HG02763 (cell line): ENCODE results near the gene AURKAIP1.
A peak's percentile ranks its signal among the peaks of the same experiment; 100 is the strongest.
"Not testable (repeated sequence)": the region's sequence is repeated elsewhere in the genome, so short reads cannot be mapped to it uniquely, and the experiment has no call there.

Experiments
- ATAC-seq: cut with Tn5 transposase; IDR thresholded peaks from one replicate; pipeline ENCODE4 v1.9.1; 2021; ENCODE audit warnings: mild to moderate bottlenecking, moderate library complexity; ENCODE audit not compliant: unreplicated experiment

The AURKAIP1 gene

DNA sequence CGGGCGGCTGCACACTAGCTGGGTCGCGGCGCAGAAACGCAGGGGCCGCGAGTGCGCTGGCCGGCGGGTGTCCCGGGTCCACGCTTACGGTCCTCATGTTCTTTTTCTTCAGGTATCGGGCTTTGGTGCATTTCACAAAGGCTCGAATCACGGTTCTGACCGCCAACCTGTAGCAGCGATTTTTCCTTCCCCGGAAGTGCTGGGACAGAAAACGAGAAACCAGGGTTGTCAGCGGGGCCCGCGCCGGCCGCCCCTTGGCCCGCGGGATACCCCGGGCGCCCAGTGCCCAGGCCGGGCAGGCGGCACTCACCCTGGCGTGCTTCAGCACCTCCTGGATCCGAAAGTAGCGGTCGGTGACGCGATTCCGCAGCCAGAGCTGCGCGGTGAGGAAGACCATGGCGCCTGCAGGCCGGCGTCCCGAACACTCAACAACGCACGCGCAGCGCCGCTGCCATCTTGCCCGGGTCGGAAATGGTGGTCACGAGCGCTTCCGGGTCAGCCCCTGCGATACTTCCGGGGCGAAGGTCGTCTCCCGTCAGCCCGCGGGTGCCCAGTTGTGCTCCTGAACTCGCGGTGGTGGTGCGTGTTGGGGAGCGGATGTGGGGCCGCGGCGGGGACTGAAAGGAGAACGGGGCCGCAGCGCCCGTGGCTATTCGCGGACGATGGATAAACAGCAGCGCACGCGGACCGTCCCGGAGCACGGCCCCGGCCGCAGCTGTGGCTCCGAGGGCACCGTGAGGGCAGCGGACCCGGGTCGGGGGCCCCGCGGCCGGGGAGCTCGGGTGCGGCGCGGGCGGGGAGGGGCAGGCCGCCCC, 32.0 kb upstream of the AURKAIP1 start, which contains the start of gene MRPL20:
MRPL20 (minus strand) TSS at position 473 of the 815 bp plus-strand sequence; CDS start at position 397, 76 bp downstream.
- ATAC-seq: peak; percentile 92

DNA sequence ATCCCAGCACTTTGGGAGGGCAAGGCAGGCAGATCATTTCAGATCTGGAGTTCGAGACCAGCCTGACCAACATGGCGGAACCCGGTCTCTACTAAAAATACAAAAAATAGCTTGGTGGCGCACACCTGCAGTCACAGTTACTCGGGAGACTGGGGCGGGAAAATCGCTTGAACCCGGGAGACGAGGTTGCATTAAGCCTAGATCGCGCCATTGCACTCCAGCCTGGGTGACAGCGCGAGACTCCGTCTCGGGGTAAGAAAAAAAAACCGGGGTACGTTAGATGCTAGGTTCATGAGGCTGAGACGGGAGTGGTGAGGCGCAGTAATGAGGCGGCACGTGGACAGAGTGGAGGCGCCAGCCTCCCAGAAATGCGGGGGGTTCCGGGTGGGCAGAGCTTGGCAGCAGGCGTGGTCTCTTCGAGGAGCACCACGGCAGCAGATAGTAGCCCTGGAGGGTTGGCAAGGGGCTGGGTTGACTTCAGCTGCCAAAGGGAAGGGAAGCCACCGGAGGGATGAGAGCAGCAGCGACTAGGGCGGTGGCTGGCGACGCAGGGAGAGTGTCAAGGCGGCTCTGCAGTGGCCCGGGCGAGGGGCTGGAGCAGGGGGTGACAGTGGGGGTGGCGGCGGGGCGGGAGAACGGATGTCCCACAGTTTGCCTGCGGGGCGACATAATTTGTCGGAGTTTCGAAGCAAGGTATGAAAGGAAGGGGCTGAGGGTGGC, 31.3 kb upstream of the AURKAIP1 start:
- no peak for ATAC-seq

DNA sequence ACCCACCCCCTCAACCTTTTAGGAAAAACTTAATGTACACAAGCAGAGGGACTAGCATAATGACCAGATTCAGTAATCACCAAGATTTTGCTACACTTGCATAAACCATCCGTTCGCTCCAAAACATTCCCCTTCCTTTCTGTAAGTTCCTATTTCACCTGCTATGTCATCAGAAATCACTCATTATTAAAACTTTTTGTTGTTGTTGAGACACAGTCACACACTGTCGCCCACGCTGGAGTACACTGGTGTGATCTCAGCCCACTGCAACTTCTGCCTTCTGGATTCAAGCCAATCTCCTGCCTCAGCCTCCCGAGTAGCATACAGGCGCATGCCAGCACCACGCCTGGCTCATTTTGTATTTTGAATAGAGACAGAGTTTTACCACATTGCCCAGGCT, 28.6 kb upstream of the AURKAIP1 start:
- ATAC-seq: no peak

DNA sequence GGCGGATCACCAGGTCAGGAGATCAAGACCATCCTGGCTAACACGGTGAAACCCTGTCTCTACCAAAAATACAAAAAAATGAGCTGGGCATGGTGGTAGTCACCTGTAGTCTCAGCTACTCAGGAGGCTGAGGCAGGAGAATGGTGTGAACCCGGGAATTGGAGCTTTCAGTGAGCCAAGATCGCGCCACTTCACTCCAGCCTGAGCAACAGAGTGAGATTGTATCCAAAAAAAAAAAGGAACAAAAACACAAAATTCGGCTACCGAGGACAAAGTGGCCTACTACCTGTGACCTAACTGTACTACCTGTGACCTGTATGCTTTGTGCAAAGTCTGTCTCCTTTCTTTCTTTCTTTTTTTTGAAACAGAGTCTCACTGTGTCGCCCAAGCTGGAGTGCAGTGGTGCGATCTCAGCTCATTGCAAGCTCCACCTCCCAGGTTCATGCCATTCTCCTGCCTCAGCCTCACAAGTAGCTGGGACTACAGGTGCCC, 27.9 kb upstream of the AURKAIP1 start:
- ATAC-seq: not testable (repeated sequence)

DNA sequence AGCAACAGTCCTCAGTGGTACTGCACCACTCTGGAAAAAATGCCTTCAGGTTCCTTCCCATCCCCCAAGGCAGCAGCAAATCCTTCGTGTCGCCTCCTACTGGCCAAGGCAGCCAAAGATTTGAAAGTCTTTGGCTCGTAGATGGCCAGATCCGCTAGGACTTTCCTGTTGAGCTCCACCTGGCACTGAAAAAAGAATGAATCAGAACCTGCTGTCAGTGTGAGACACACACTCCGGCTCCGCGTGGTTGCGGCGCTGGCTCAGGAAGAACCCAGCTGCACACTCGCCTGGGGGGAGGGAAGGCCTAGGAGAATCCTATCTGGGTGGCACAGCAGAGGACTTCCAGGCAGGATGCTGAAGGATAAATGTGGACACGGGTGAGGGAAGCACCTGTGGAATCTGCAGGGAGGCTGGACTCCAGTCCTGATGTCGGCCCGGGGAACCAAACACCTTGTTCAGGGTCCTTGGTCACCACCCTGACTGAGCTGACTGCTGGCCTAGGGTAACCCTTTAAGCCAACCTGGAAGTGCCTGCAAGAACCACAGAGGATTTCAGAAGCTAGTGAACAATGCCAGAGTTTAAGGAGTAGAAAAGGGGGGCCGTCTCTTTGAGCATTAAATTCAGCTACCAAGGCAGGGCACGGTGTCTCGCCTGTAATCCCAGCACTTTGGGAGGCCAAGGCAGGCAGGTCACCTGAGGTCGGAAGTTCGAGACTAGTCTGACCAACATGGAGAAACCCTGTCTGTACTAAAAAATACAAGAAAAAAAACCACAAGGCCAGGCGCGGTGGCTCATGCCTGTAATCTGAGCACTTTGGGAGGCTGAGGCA, 27.3 kb upstream of the AURKAIP1 start:
- no peak for ATAC-seq

DNA sequence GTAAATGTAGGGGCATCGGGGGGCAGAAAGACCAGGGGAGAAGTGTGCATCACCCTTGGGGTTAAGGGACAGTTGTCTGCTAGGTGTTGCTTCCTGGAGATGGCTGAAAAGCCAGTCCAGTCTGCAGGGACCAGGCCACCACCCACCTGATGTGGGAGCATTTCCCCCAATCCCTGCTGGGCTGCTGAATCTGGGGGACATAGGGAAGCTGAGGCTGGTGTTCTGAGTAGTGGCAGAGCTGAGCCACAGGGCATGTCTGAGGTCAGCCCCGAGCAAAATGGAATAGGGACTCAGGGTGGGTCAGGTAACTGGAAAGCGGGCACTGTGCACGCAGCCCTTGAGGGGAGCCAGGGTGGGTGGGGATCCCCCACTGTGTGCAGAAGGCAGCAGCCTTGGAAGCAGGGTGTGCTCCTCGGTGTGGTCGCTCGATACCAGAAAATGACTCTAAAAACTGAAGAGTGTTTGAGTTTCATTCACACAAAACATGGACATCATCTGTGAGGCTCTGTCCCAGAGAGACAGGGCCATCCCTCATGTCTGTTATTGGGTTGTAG, 26.5 kb upstream of the AURKAIP1 start:
- no peak for ATAC-seq

DNA sequence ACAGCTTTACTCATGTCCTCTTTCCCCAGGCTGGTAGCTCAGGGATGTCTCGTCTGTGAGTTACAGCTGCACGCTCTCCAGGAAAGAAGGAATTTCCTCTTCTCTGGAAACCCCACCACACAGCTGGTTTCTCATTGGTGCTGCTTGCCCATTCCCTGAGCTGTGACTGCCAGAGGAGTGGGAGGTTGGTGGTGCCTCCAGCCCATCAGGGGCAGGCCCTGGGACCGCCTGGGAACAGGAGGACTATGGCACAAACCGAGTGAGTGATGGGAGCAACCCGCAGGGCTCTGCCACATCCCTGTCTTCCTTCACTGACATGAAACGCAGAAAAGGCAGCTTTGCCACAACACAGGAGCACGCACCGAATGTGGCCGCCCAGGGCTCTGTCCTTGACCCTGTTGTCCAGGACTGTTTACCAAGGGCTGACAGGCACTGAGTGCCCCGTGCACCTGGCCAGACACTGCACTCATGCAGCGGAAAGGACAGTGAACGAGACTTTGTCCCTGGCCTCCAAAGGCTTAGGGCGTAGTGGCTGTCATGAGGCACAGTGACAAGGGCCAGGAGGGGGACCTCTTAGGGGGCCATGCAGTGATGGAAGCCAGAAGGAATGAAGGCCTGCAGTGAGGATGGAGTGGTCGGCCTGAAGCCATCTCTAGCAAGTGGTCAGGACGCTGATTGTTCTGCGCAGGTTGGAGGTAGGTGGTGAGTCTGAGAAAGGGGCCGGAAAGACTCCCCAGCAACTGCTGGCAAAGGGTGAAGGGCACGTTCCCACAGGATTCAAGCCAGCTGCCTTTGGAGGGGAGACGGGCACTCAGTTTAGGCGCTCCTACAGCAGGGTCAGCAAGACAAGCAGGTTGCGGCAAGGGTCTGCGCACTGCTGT, 25.8 kb upstream of the AURKAIP1 start:
- no peak for ATAC-seq

DNA sequence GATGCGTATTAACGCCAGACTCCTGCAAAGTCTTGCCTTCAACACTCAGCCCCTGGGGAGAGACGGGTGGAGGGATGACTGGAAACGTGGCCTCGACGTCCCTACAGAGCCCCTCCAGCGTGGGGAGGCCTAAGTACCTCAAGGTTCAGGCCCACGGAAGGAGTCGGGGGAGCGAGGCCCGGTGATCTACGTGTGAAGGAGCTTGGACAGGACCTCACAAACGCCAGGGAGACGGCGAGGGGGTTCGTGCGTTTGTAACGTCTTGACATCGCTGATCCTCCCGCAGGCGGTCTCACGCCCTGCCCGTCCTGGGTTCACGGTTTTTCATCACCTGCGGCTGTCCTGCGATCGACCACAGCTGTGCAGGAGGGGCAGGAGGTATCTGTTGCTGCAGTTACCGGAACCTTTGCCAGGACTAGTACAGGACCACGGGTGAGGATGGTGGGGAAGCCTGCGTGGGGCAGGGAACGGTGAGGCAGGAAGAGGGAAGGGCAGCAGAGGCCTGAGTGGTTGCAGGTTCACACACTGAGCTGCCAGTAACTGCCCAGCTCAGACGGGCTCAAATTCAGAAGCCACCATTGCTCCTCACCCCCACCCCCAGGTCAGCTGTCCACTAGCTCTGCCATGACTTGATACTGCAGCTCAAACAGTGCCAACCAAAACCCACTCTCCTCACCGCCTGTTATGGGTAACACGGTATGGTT, 25.0 kb upstream of the AURKAIP1 start:
- no peak for ATAC-seq

DNA sequence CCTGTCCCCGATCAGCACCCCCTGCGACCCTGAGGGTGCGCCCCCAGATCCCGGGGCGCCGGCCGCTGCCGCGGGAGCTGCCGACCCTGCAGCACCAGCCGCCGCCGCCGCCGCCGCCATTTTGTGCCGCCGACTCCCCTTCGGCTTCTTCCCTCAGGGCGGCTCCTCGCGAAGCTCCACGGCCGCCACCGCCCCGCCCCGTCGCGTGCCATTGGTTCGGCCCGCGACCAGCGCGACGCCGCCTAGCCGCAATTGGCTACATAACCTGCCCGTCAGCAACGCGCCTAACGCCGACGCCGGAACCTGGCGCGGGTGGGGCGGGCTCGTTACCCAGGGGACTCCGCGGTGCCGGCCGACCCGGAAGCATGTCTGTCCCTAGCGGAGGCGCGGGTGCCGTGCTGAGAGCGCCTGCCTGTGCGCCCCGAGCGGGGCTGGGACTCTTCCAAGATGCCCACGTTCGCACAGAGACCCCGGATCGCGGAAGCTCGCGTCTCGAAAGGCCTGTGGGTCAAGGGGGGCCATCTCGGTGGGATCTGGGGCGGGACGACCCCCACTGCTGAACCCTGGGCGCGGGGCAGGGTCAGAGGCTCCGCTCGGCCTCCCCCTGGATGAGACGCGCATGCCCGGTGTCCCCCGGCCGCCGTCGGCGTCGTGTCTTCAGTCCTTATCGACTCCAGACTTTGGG, 24.3 kb upstream of the AURKAIP1 start, which contains the start of gene CCNL2:
CCNL2 (minus strand) TSS at position 149 of the 685 bp plus-strand sequence; CDS start at position 120, 29 bp downstream.
- peak; percentile 90 for ATAC-seq

DNA sequence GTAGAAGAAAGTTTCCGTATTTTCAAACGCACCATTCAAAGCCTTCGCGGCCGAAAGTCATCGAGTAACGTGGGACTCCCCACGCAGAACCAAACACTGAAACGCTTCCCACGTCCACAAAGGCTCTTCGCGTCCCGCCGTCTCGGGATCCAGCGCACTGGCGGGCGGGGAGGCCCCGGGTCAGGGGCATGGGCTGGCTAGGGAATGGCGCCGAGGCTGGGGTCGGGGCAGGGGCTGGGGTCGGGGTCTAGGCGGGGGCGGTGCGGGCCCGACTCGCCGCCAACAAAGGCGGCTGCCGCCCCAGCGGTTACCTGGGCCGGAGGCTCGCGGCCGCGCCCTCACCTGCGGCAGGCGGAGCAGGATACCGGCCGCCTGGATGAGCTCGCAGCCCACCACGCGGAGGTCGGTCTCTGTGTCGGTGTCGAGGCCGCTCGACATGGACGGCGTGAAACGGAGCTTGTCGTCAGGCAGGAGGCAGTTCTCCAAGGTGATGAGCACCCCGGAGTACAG, 23.7 kb upstream of the AURKAIP1 start:
- ATAC-seq: peak; percentile 10

DNA sequence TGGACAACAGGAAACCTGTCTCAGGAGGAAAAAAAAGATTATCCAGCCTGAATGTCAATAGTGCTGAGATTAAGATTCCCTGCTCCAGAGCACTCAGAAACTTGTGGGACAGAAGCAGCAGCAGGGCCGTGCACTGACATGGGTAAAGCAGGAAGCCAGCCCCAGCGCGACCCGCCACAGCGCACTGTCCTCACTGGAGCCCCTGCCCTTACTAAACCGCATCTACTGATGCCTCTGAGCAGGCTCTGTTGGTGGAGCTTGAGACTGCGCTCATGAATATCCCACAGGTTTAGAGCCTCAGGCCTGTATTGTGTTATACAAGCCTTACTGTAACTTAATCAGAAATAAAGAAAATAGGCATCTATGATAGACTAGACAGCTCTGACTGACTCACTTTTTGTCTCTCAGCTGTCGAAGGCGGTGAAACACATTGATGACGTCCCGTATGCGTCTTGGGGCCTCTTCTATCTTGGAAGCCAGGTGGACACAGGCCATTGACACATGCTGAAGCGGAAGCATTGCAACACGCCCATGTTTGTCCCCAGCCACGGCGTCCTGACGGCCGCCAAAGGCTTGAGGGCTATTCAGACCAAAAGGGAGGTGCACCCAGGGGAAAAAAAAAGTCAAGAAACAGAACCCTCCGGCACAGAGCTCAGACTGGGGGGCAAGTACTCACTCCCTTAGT, 23.0 kb upstream of the AURKAIP1 start:
- no peak for ATAC-seq

DNA sequence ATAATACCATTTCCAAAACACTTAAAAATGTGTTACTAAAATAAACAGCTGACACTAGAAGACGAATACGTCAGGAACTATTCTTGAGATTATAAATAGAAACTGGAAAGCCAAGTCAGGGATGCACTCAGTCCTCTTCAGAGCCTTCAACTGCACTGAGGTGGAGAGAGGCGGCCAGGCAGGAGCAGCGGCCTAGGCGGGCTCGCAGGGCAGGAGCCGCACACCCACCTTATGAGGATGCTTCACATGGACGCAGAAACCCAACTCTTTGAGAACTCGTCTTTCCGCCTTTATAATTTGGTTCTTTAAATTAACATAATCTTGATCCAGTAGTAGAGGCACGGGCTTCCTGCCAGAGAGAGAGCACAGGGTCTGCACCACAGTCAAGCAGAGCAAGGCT, 20.2 kb upstream of the AURKAIP1 start:
- ATAC-seq: no peak

DNA sequence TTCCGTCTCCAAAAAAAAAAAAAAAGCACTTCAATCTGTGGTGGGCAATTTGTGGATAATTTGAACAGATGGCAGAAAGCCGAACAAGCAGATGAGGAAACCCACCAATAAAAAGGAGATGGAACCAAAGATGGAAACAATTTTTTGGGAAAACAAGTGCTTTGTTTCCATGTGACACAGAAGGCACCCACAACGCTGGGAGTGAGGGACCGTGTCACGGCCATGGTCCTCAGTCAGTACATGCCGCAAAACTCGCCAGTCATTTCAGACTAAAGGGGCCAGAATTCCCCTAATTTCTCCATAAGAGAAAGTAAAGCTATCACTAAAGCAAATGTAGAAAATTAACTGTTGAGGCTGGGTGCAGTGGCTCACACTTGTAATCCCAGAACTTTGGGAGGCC, 19.1 kb upstream of the AURKAIP1 start:
- no peak for ATAC-seq

DNA sequence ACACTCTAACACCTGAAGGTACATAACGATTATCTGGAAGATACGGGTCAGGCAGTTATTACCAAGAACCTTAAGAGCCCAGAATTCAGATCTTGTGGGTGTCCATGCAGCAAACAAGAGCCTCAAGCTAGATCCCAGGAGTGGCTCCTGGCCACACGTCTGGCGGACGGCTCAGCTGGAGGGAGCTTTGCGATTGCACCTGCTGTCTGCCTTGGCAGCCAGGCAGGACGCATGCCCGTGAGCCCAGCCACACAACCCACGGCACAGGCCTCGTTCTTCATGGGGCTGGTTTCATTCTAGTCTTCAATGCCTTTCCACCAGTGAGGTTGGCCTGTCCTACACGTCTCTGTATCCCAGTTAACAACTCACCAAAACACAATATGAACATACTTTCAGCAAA, 18.4 kb upstream of the AURKAIP1 start:
- no peak for ATAC-seq

DNA sequence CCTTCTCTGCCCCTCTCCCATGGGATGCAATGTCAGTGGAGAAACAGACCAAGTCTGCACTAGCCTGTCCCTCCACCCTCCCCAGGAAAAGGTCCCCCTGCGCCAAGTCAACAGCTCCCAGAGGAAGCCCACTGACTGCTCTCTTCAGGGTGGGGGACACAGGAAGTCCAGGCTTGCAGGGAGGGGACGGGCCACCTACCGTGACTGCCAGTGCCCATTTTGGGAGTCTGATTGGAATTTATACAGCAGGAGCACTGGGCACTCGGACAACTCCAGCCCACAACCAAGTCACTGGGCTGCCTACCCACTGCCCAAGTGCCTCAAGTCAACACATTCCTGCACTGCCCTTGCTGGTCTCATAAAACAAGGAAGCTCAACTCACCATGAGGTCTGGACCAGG, 18.0 kb upstream of the AURKAIP1 start:
- no peak for ATAC-seq

DNA sequence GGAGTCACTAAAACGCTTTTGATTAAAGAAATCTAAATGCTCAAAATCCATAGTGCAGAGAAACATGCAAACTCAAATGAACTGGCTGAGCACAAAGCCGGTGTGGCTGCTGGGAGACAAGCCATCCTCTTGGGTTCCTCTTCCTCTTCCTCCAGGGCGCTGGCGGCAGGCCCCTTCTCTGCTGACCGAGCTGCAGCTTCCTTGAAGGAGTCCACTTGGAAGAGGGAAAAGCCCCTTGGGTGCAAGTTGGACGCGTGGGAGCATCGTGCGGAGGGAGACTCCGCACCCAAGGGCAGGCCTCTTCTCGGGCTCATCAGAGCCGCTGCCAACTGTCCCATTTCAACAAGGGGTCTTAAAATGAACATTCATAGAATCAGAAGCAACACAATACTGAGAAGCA, 16.2 kb upstream of the AURKAIP1 start:
- ATAC-seq: no peak

DNA sequence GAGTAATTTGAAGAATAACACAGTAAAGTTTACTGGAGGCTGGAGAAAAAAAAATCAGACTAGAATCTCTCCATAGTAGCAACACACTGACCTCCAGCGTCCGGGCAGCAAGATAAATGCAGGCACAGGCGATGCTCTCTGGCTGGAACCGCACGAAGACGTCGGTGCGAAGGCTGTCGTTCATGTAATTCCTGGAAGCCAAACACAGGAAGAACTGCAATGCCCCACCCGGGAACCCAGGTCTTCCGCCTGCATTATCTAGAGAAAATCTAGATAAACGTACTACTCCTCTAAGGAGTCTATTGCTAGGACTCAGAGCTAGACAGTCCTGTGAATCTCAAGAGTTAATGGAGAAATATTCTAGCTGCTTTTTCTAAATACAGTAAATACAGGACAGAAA, 15.7 kb upstream of the AURKAIP1 start:
- ATAC-seq: no peak

DNA sequence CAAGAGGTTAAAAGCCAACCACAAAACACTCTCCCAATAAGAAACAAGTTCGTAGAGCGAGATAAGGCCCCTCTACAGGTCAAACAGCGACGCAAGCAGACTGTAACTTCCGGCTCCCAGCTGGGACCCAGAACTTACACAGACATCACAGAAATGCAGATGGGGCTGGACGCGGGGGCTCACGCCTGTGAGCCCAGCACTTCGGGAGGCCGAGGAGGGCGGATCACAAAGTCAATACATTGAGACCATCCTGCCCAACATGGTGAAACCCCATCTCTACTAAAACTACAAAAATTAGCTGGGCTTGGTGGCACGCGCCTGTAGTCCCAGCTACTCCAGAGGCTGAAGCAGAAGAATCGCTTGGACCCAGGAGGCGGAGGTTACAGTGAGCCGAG, 13.1 kb upstream of the AURKAIP1 start:
- ATAC-seq: no peak
